Stimulated activated CD8-positive, alpha-beta memory T cell treated with anti-CD3 and anti-CD28 coated beads, Interleukin-15, amount 100 ng/mL, for 1 hour (primary cell): Measurements from ENCODE around the gene ST14.
"Not testable (repeated sequence)": the region's sequence is repeated elsewhere in the genome, so short reads cannot be mapped to it uniquely, and the experiment has no call there.

Experiments
- DNase-seq: peaks from one replicate; pipeline ENCODE4 v3.0.0-alpha.2; 2020; ENCODE audit warnings: low read depth

The ST14 gene

GRCh38 chr11:130209128-130209932 lies 49.7 kb downstream of the ST14 start:
- DNase-seq, result no peak

- no peak for DNase-seq
Observed at GRCh38 chr11:130209954-130210854, 50.6 kb downstream of the ST14 start.

- no peak for DNase-seq
Observed at GRCh38 chr11:130211144-130211543, 51.6 kb downstream of the ST14 start.

GRCh38 chr11:130211781-130212401 lies 52.3 kb downstream of the ST14 start:
- DNase-seq, result no peak

- DNase-seq, result no peak
Observed at GRCh38 chr11:130212431-130212961, 52.9 kb downstream of the ST14 start.

GRCh38 chr11:130213143-130213978 lies 53.8 kb downstream of the ST14 start:
- peak; percentile 44 for DNase-seq

GRCh38 chr11:130213979-130214281 lies 54.3 kb downstream of the ST14 start:
- DNase-seq, result no peak

GRCh38 chr11:130214861-130215530 lies 55.4 kb downstream of the ST14 start:
- DNase-seq, result no peak

- no peak for DNase-seq
Observed at GRCh38 chr11:130215531-130216220, 56.1 kb downstream of the ST14 start.

GRCh38 chr11:130216221-130216550 lies 56.6 kb downstream of the ST14 start:
- DNase-seq, result no peak

- DNase-seq, result no peak
Observed at GRCh38 chr11:130216591-130217132, 57.1 kb downstream of the ST14 start.

- DNase-seq, result no peak
Observed at GRCh38 chr11:130217133-130218031, 57.8 kb downstream of the ST14 start.

GRCh38 chr11:130218501-130219070 lies 59.0 kb downstream of the ST14 start:
- no peak for DNase-seq

- DNase-seq, result no peak
Observed at GRCh38 chr11:130219148-130219547, 59.6 kb downstream of the ST14 start.

GRCh38 chr11:130220311-130221035 lies 60.9 kb downstream of the ST14 start:
- DNase-seq, result no peak

- DNase-seq, result no peak
Observed at GRCh38 chr11:130223291-130223971, 63.8 kb downstream of the ST14 start.

- DNase-seq, result no peak
Observed at GRCh38 chr11:130227373-130227772, 67.8 kb downstream of the ST14 start.

GRCh38 chr11:130233486-130233885 lies 73.9 kb downstream of the ST14 start:
- not testable (repeated sequence) for DNase-seq
